Fibroblast of lung (primary cell): ENCODE results near the gene IZUMO2. TPM values are rescaled to one million over a fixed set of nuclear protein-coding genes. Genes with fewer than 3 reads are reported as not detected.

ENCODE experiments used
- DNase-seq, 2 donors: peaks; one replicate each; pipeline versions ENCODE4 v3.0.0 to v3.0.0-alpha.2; 2010; ENCODE audit warnings: low read depth in 2 of 2
- H2AFZ ChIP-seq: 2 replicates; pipeline ENCODE4 v1.5.1; 2012; ENCODE audit warnings: low read length, control low read depth, inconsistent platforms
- H3K27ac ChIP-seq: 2 replicates; pipeline ENCODE4 v1.5.1; 2011; ENCODE audit warnings: low read length, control low read depth; ENCODE audit not compliant: insufficient read depth
- H3K27me3 ChIP-seq: 2 replicates; pipeline ENCODE4 v1.5.1; 2011; ENCODE audit warnings: mild to moderate bottlenecking, low read length; ENCODE audit not compliant: control insufficient read depth, insufficient read depth
- H3K36me3 ChIP-seq: 2 replicates; pipeline ENCODE4 v1.5.1; 2011; ENCODE audit warnings: low read length; ENCODE audit not compliant: control insufficient read depth, insufficient read depth
- H3K4me1 ChIP-seq: 2 replicates; pipeline ENCODE4 v1.5.1; 2011; ENCODE audit warnings: low read length; ENCODE audit not compliant: control insufficient read depth, insufficient read depth; ENCODE audit errors: extremely low read depth
- H3K4me2 ChIP-seq: 2 replicates; pipeline ENCODE4 v1.5.1; 2011; ENCODE audit warnings: low read length, control low read depth; ENCODE audit not compliant: insufficient read depth; ENCODE audit errors: extremely low read depth
- H3K4me3 ChIP-seq, 4 experiments: fragments of 200-600 bp in 1 of 4; sonication (generic) in 1 of 4; replicated peaks in 1 of 4; 2 replicates each; pipeline ENCODE4 v1.5.1; 2011 to 2016; ENCODE audit warnings: low read length in 4 of 4, low read depth in 3 of 4, mild to moderate bottlenecking in 3 of 4, control low read depth in 2 of 4, inconsistent platforms in 1 of 4, mixed read lengths in 1 of 4; ENCODE audit not compliant: insufficient read depth in 1 of 4; ENCODE audit errors: control extremely low read depth in 1 of 4
- H3K79me2 ChIP-seq: 2 replicates; pipeline ENCODE4 v1.5.1; 2012; ENCODE audit warnings: mild to moderate bottlenecking, low read length, inconsistent platforms; ENCODE audit not compliant: control insufficient read depth, insufficient read depth
- H3K9ac ChIP-seq: 2 replicates; pipeline ENCODE4 v1.5.1; 2011; ENCODE audit warnings: mild to moderate bottlenecking, low read length, control low read depth; ENCODE audit not compliant: insufficient read depth
- H3K9me3 ChIP-seq: 2 replicates; pipeline ENCODE4 v1.5.1; 2012; ENCODE audit warnings: low read depth, low read length; ENCODE audit not compliant: control insufficient read depth, insufficient read depth
- H4K20me1 ChIP-seq: 2 replicates; pipeline ENCODE4 v1.5.1; 2011; ENCODE audit warnings: low read length; ENCODE audit not compliant: control insufficient read depth, insufficient read depth; ENCODE audit errors: extremely low read depth
- CTCF ChIP-seq, 2 donors: IDR thresholded peaks in 1 of 2; conservative IDR thresholded peaks in 1 of 2; 1 replicate in 1 of 2; 2 replicates in 1 of 2; pipeline ENCODE4 v1.5.1; 2011 to 2012; ENCODE audit warnings: low read length in 2 of 2, control low read depth in 1 of 2, inconsistent platforms in 1 of 2, low read depth in 1 of 2, mild to moderate bottlenecking in 1 of 2
- EZH2 ChIP-seq: IDR thresholded peaks from 2 replicates; pipeline ENCODE4 v1.5.1; 2012; ENCODE audit warnings: low read length, control low read depth, mild to moderate bottlenecking; ENCODE audit errors: missing control alignments
- polyA plus RNA-seq, 2 donors: library from polyadenylated mRNA; depleted of rRNA in 1 of 2; stranded (reverse) in 1 of 2; unstranded in 1 of 2; fragments of >200 nt; gene quantifications; 2 replicates each; pipeline ENCODE4 v1.2.1, GENCODE V29; 2011 to 2012; ENCODE audit warnings: missing spikeins in 1 of 2
- total RNA-seq: library from RNA; depleted of rRNA; stranded (reverse); fragments of >200 nt; gene quantifications from 2 replicates; pipeline ENCODE4 v1.2.1, GENCODE V29; 2014

The IZUMO2 gene
- total and polyA plus RNA-seq, 2 donors (not counting 1 experiment from before 2014, with no cell fraction given), result not detected

- no peak overlapping the region for H3K9ac ChIP-seq
- H2AFZ ChIP-seq, result no peak overlapping the region
- H3K27me3 ChIP-seq, result no peaks in the 10 kb centered on the region
- H3K36me3 ChIP-seq, result no peaks in the 10 kb centered on the region
- no peak for DNase-seq
- no peak for TF ChIP-seq CTCF (conservative IDR thresholded peaks at IDR 0.05 in 1 of 2, IDR thresholded peaks at IDR 0.05 in 1 of 2; ENCODE audit: low read depth in 1 of 2, low read length in 2 of 2)
- no peak overlapping the region for H3K4me3 ChIP-seq
- H3K9me3 ChIP-seq, result no peaks in the 10 kb centered on the region
- no peak overlapping the region for H3K27ac ChIP-seq
- H4K20me1 ChIP-seq, result no peaks in the 10 kb centered on the region
- no peaks in the 10 kb centered on the region for H3K4me1 ChIP-seq
- no peaks in the 10 kb centered on the region for H3K79me2 ChIP-seq
- no peak overlapping the region for H3K4me2 ChIP-seq
Measured at GRCh38 chr19:50202962-50203280, 39.8 kb upstream of the IZUMO2 start.

- Histone ChIP-seq H3K4me2 (no peak overlapping the region), H3K27ac (no peak overlapping the region), H2AFZ (no peak overlapping the region), H4K20me1 (no peaks in the 10 kb centered on the region), H3K36me3 (no peaks in the 10 kb centered on the region), H3K79me2 (no peaks in the 10 kb centered on the region), H3K4me3 (no peak overlapping the region), H3K9ac (no peak overlapping the region), H3K9me3 (no peaks in the 10 kb centered on the region), H3K27me3 (no peaks in the 10 kb centered on the region), H3K4me1 (no peaks in the 10 kb centered on the region)
- DNase-seq, result no peak
- TF ChIP-seq EZH2, result no peak
- no peak for TF ChIP-seq CTCF (conservative IDR thresholded peaks at IDR 0.05 in 1 of 2, IDR thresholded peaks at IDR 0.05 in 1 of 2; ENCODE audit: low read depth in 1 of 2, low read length in 2 of 2)
Measured at GRCh38 chr19:50202386-50202785, 39.3 kb upstream of the IZUMO2 start.

GRCh38 chr19:50199259-50199555 is 36.1 kb upstream of the IZUMO2 start:
- no peak overlapping the region for H3K9ac ChIP-seq
- no peak overlapping the region for H3K27ac ChIP-seq
- H3K27me3 ChIP-seq, result no peaks in the 10 kb centered on the region
- no peaks in the 10 kb centered on the region for H3K9me3 ChIP-seq
- no peak for DNase-seq
- no peaks in the 10 kb centered on the region for H3K4me1 ChIP-seq
- H3K79me2 ChIP-seq, result no peaks in the 10 kb centered on the region
- H4K20me1 ChIP-seq, result no peaks in the 10 kb centered on the region
- H3K36me3 ChIP-seq, result no peaks in the 10 kb centered on the region
- no peak overlapping the region for H3K4me3 ChIP-seq
- H3K4me2 ChIP-seq, result no peak overlapping the region
- TF ChIP-seq EZH2 (no peak), CTCF (conservative IDR thresholded peaks at IDR 0.05 in 1 of 2, IDR thresholded peaks at IDR 0.05 in 1 of 2; ENCODE audit: low read depth in 1 of 2, low read length in 2 of 2) (no peak)
- no peak overlapping the region for H2AFZ ChIP-seq
